ENCODE data around the gene CREB3.
A peak's percentile ranks its signal among the peaks of the same experiment; 100 is the strongest.

CREB3 gene

GRCh38 chr9:35728041-35728971, 4.2 kb upstream of the CREB3 start:
- no peak overlapping the region for H3K9ac ChIP-seq
- no peak overlapping the region for H3K4me3 ChIP-seq (IDR thresholded peaks at IDR 0.05; ENCODE audit: insufficient read depth, low read depth, low read length)
- TF ChIP-seq CTCF (conservative IDR thresholded peaks at IDR 0.05; ENCODE audit: low read depth, low read length): no peak
- H3K4me2 ChIP-seq: no peak overlapping the region
- H3K79me2 ChIP-seq (ENCODE audit: insufficient read depth, low read depth): peaks cover 49% of the 10 kb centered on the region
- no peak overlapping the region for H2AFZ ChIP-seq (ENCODE audit: low read depth)
- peaks cover 30% of the 10 kb centered on the region for H3K4me1 ChIP-seq (ENCODE audit: low read depth, poor library complexity, severe bottlenecking)
- no peak overlapping the region for H3K27ac ChIP-seq
- H3K36me3 ChIP-seq (ENCODE audit: insufficient read depth): no peaks in the 10 kb centered on the region
- H3K27me3 ChIP-seq (ENCODE audit: insufficient read depth, low read depth): no peaks in the 10 kb centered on the region
- peaks cover 9% of the 10 kb centered on the region for H4K20me1 ChIP-seq (ENCODE audit: insufficient read depth)

GRCh38 chr9:35729101-35729500, 3.4 kb upstream of the CREB3 start:
- H4K20me1 ChIP-seq (ENCODE audit: insufficient read depth): peaks cover 9% of the 10 kb centered on the region
- H3K4me3 ChIP-seq (IDR thresholded peaks at IDR 0.05; ENCODE audit: insufficient read depth, low read depth, low read length): no peak overlapping the region
- peaks cover 49% of the 10 kb centered on the region for H3K79me2 ChIP-seq (ENCODE audit: insufficient read depth, low read depth)
- no peak overlapping the region for H3K9ac ChIP-seq
- H3K4me2 ChIP-seq: peak overlapping the region; percentile 90; the same call in 1 of the 2 replicates
- H3K4me1 ChIP-seq (ENCODE audit: low read depth, poor library complexity, severe bottlenecking): peaks cover 38% of the 10 kb centered on the region
- no peak for TF ChIP-seq CTCF (conservative IDR thresholded peaks at IDR 0.05; ENCODE audit: low read depth, low read length)
- no peak overlapping the region for H2AFZ ChIP-seq (ENCODE audit: low read depth)
- no peaks in the 10 kb centered on the region for H3K36me3 ChIP-seq (ENCODE audit: insufficient read depth)
- no peak overlapping the region for H3K27ac ChIP-seq
- no peaks in the 10 kb centered on the region for H3K27me3 ChIP-seq (ENCODE audit: insufficient read depth, low read depth)

DNA sequence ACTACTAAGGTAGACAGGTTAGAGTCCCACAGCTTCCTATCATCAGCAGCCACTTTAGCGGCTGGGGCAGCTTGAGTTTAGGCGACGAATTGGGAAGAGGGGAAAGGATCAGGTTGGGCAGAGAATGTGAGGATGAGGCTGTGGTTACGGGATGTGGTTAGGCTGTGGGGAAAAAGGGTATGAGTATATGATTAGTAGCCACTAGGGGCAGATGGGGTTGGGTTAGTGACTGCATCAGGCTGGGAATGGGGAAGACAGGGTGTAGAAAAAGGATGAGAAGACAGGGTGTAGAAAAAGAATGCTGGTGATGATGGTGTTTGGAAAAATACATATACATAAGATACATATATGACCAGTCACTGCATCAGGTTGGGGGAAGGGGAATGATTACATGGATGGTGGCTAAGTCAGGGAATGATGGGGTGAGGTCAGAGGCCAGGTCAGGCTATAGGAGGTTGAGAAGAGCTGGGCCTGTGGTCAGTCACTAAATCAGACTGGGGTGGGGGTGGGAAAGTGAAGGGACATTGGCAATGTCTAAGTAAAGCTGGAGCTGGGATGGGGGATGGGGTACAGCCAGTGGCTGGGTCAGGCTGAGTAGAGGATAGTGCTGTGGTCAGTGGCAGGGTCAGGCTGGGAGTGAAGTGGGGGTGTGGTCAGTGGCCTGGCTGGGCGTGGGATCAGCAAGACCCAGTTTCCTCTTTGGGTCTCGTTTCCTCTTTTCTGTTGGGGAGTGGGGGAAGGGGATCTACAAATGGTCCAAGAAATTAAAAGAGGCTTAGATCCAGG, 2.6 kb upstream of the CREB3 start:
- Histone ChIP-seq H3K27me3 (ENCODE audit: insufficient read depth, low read depth) (no peaks in the 10 kb centered on the region), H4K20me1 (ENCODE audit: insufficient read depth) (peaks cover 9% of the 10 kb centered on the region), H3K27ac (no peak overlapping the region), H3K36me3 (ENCODE audit: insufficient read depth) (no peaks in the 10 kb centered on the region), H2AFZ (ENCODE audit: low read depth) (no peak overlapping the region), H3K4me1 (ENCODE audit: low read depth, poor library complexity, severe bottlenecking) (peaks cover 42% of the 10 kb centered on the region), H3K79me2 (ENCODE audit: insufficient read depth, low read depth) (peaks cover 49% of the 10 kb centered on the region), H3K9ac (no peak overlapping the region), H3K4me3 (IDR thresholded peaks at IDR 0.05; ENCODE audit: insufficient read depth, low read depth, low read length) (no peak overlapping the region), H3K4me2 (peak overlapping the region; percentile 90; the same call in 1 of the 2 replicates)
- peak; percentile 76 for TF ChIP-seq CTCF (conservative IDR thresholded peaks at IDR 0.05; ENCODE audit: low read depth, low read length)

DNA sequence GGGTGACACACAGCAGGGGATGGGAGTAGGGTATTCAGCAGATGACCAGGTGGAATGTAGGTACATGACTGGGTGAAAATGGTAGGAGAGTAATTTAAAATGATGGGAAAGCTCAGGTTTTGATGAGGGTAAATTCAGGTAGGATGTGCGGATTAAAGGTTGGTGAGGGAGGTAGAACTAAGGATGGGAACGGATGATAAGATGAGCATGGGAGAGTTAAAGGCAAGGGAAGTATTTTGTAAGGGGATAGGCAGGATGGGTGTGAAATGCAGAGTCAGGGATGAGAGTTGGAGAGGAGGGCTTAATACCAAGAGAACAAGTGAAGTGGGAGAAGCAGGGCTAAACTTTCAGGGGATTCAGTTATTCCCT, 2.0 kb upstream of the CREB3 start:
- H3K4me3 ChIP-seq (IDR thresholded peaks at IDR 0.05; ENCODE audit: insufficient read depth, low read depth, low read length): no peak overlapping the region
- peaks cover 49% of the 10 kb centered on the region for H3K79me2 ChIP-seq (ENCODE audit: insufficient read depth, low read depth)

More for the DNA sequence above, 2.0 kb upstream of the CREB3 start:
- Histone ChIP-seq H3K36me3 (ENCODE audit: insufficient read depth) (no peaks in the 10 kb centered on the region), H3K27me3 (ENCODE audit: insufficient read depth, low read depth) (no peaks in the 10 kb centered on the region), H4K20me1 (ENCODE audit: insufficient read depth) (peaks cover 9% of the 10 kb centered on the region), H3K4me2 (peak overlapping the region; percentile 90), H3K4me1 (ENCODE audit: low read depth, poor library complexity, severe bottlenecking) (peaks cover 42% of the 10 kb centered on the region), H2AFZ (ENCODE audit: low read depth) (no peak overlapping the region), H3K27ac (no peak overlapping the region), H3K9ac (no peak overlapping the region)
- TF ChIP-seq CTCF (conservative IDR thresholded peaks at IDR 0.05; ENCODE audit: low read depth, low read length): no peak
